HepG2 (cell line): ENCODE data around the gene KLHDC2. TPM values are rescaled to one million over a fixed set of nuclear protein-coding genes. Genes with fewer than 3 reads are reported as not detected.

Experiments used
- FIP1L1 ChIP-seq: fragments of 200-400 bp; formaldehyde crosslinking; IDR thresholded peaks from 2 replicates; pipeline ENCODE4 v1.6.1; 2018; ENCODE audit warnings: low read depth, mild to moderate bottlenecking, low read length, moderate library complexity, borderline replicate concordance; ENCODE audit not compliant: insufficient read depth
- FOXM1 ChIP-seq: sonication (generic); formaldehyde crosslinking; IDR thresholded peaks from 2 replicates; pipeline ENCODE4 v1.5.0; 2020; ENCODE audit warnings: missing genetic modification reagents
- FUBP1 ChIP-seq: sonication (generic); formaldehyde crosslinking; IDR thresholded peaks from 2 replicates; pipeline ENCODE4 v1.5.1; 2020; ENCODE audit warnings: missing genetic modification reagents, mild to moderate bottlenecking, borderline replicate concordance
- HMG20A ChIP-seq: IDR thresholded peaks from 2 replicates; pipeline ENCODE4 v1.6.1; 2016; ENCODE audit warnings: borderline replicate concordance
- HMGXB4 ChIP-seq, 2 experiments: sonication (generic) in 1 of 2; formaldehyde crosslinking in 1 of 2; IDR thresholded peaks; 2 replicates each; pipeline versions ENCODE4 v1.4.0 to v1.6.1; 2018 to 2020; ENCODE audit warnings: missing genetic modification reagents in 2 of 2, borderline replicate concordance in 1 of 2, low read depth in 1 of 2, mild to moderate bottlenecking in 1 of 2, missing biosample characterization in 1 of 2
- ISX ChIP-seq: sonication (generic); formaldehyde crosslinking; conservative IDR thresholded peaks from 2 replicates; pipeline ENCODE4 v1.5.0; 2020; ENCODE audit warnings: missing genetic modification reagents
- MED1 ChIP-seq: sonication (generic); formaldehyde crosslinking; IDR thresholded peaks from 2 replicates; pipeline ENCODE4 v1.4.0; 2020; ENCODE audit warnings: missing genetic modification reagents
- NFE2 ChIP-seq: sonication (generic); formaldehyde crosslinking; IDR thresholded peaks from 2 replicates; pipeline ENCODE4 v1.4.0; 2020; ENCODE audit warnings: missing genetic modification reagents
- PHF21A ChIP-seq: sonication (generic); formaldehyde crosslinking; IDR thresholded peaks from 2 replicates; pipeline ENCODE4 v1.5.0; 2020; ENCODE audit warnings: mild to moderate bottlenecking, missing genetic modification reagents
- PHF5A ChIP-seq: IDR thresholded peaks from one replicate; pipeline ENCODE4 v1.6.1; 2018; ENCODE audit warnings: low read depth, missing genetic modification reagents; ENCODE audit not compliant: unreplicated experiment
- SIX1 ChIP-seq: sonication (generic); formaldehyde crosslinking; IDR thresholded peaks from 2 replicates; pipeline ENCODE4 v1.4.0; 2020; ENCODE audit warnings: missing genetic modification reagents, borderline replicate concordance
- SP4 ChIP-seq: sonication (generic); formaldehyde crosslinking; IDR thresholded peaks from 2 replicates; pipeline ENCODE4 v1.8.1; 2023; ENCODE audit warnings: mild to moderate bottlenecking, missing genetic modification reagents
- TOE1 ChIP-seq: sonication (generic); formaldehyde crosslinking; IDR thresholded peaks from 2 replicates; pipeline ENCODE4 v1.4.0; 2020; ENCODE audit warnings: mild to moderate bottlenecking, missing genetic modification reagents
- TRIM24 ChIP-seq: sonication (generic); formaldehyde crosslinking; IDR thresholded peaks from 2 replicates; pipeline ENCODE4 v1.8.0; 2022; ENCODE audit warnings: mild to moderate bottlenecking, missing genetic modification reagents
- YEATS2 ChIP-seq: sonication (generic); formaldehyde crosslinking; IDR thresholded peaks from 2 replicates; pipeline ENCODE4 v1.4.0; 2020; ENCODE audit warnings: missing genetic modification reagents, borderline replicate concordance
- ZC3H4 ChIP-seq: sonication (generic); formaldehyde crosslinking; IDR thresholded peaks from 2 replicates; pipeline ENCODE4 v1.4.0; 2020; ENCODE audit warnings: missing genetic modification reagents, borderline replicate concordance
- ZNF180 ChIP-seq: sonication (generic); formaldehyde crosslinking; IDR thresholded peaks from 2 replicates; pipeline ENCODE4 v1.4.0; 2020; ENCODE audit warnings: low read depth, missing genetic modification reagents, borderline replicate concordance
- ZNF24 ChIP-seq: fragments of 450-650 bp; IDR thresholded peaks from 2 replicates; pipeline ENCODE4 v1.6.1; 2017; ENCODE audit warnings: antibody characterized with exemption, mild to moderate bottlenecking
- ZNF274 ChIP-seq: sonication (generic); formaldehyde crosslinking; IDR thresholded peaks from 2 replicates; pipeline ENCODE4 v1.5.1; 2020; ENCODE audit warnings: mild to moderate bottlenecking, missing genetic modification reagents
- ZNF556 ChIP-seq: sonication (generic); formaldehyde crosslinking; IDR thresholded peaks from 2 replicates; pipeline ENCODE4 v1.4.0; 2020; ENCODE audit warnings: mild to moderate bottlenecking, missing genetic modification reagents, borderline replicate concordance
- ZNF567 ChIP-seq: sonication (generic); formaldehyde crosslinking; IDR thresholded peaks from 2 replicates; pipeline ENCODE4 v1.8.1; 2023; ENCODE audit warnings: mild to moderate bottlenecking, missing genetic modification reagents, borderline replicate concordance
- ZNF572 ChIP-seq: sonication (generic); formaldehyde crosslinking; IDR thresholded peaks from 2 replicates; pipeline ENCODE4 v1.5.1; 2020; ENCODE audit warnings: mild to moderate bottlenecking, missing genetic modification reagents
- ZNF7 ChIP-seq: IDR thresholded peaks from 2 replicates; pipeline ENCODE4 v1.6.1; 2016; ENCODE audit warnings: missing biosample characterization, missing genetic modification reagents
- ZNF720 ChIP-seq: sonication (generic); formaldehyde crosslinking; IDR thresholded peaks from 2 replicates; pipeline ENCODE4 v1.4.0; 2020; ENCODE audit warnings: missing genetic modification reagents
- ZNF777 ChIP-seq: sonication (generic); formaldehyde crosslinking; IDR thresholded peaks from 2 replicates; pipeline ENCODE4 v1.4.0; 2020; ENCODE audit warnings: missing genetic modification reagents
- polyA plus RNA-seq, 8 experiments: library from polyadenylated mRNA; depleted of rRNA in 3 of 8; stranded (reverse) in 7 of 8; unstranded in 1 of 8; fragments of >200 nt; fragmentation: Illumina TruSeq in 4 of 8; extraction: Trizol in 4 of 8; gene quantifications; 2 replicates each; pipeline versions ENCODE4 v1.2.1 to v1.2.3, GENCODE V29; 2011 to 2016; ENCODE audit warnings: low read depth in 4 of 8, missing spikeins in 1 of 8, mixed read lengths in 1 of 8; ENCODE audit not compliant: insufficient read depth in 1 of 8
- total RNA-seq, 5 experiments: library from RNA; depleted of rRNA; stranded (reverse); fragments of >200 nt; fragmentation: Illumina TruSeq; extraction: Trizol; gene quantifications; 2 replicates each; pipeline ENCODE4 v1.2.3, GENCODE V29; 2016; ENCODE audit warnings: low read depth in 1 of 5
- TF ChIP-seq, protein P1 (sequence below): sonication (generic); formaldehyde crosslinking; IDR thresholded peaks from 2 replicates; pipeline ENCODE4 v1.5.0; 2020; ENCODE audit warnings: mild to moderate bottlenecking, missing genetic modification reagents, moderate library complexity

Gene KLHDC2
- total and polyA plus RNA-seq, 2 of the 13 experiments (the other 11 are each of a cell fraction or from before 2014, with no cell fraction given): 95.5 to 170 TPM

DNA sequence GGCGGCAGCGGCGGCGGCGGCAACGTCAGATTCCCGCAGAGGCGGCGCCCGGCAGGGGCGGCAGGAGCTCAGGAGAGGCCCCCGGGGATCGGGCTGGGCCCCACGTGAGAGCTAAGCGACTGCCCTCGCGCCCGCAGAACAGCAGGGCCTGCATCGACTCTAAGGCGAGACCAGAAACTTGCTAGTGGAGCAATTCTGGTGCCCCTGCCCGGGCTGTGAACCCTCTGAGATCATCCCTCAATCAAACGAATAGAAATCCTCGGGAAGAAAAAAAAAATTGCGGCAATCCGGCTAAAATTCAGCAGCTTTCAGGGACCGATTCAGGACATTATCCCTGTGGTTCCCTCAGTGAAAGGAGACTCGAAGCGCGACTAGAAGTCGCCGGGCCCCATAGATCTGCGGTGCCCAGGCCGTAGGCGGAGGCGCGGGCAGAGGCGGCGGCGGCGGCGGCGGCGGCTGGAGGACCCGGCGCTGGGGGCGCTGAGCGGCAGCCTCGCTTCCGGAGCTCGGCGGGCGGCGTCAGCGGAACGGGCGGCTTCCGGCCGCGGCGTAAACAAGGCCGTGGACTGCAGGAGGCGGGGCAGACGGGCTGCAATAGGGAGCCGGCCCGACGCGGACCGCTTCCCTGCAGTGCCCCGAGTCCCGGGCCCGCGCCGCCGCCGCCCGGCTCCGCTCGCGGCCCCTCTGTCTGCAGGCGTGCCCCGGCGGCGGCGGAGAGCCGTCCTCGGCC lies at the start of gene KLHDC2 (continued):
- TF ChIP-seq NFE2 (CRISPR knock-in tag) (no peak), ZNF7 (CRISPR knock-in tag) (no peak), ZNF274 (CRISPR knock-in tag) (no peak; the same call in 1 of the 2 replicates), PHF5A (CRISPR knock-in tag) (no peak), FUBP1 (CRISPR knock-in tag) (no peak), HMGXB4 (CRISPR knock-in tag; IDR thresholded peaks at IDR 0.05; ENCODE audit: borderline replicate concordance in 1 of 2, low read depth in 1 of 2) (peak; percentile 12 to 46; a peak in 3 of 4 replicates), TOE1 (CRISPR knock-in tag) (0 out of 2 replicates have a peak, but pooled peaks have one; percentile 56), FOXM1 (no peak), HMG20A (CRISPR knock-in tag) (0 out of 2 replicates have a peak, but pooled peaks have one; percentile 6), YEATS2 (peak; percentile 44; the same call in 1 of the 2 replicates), ZNF720 (CRISPR knock-in tag) (no peak), ZNF777 (peak; percentile 67; the same call in 1 of the 2 replicates), SIX1 (CRISPR knock-in tag) (no peak), ZNF556 (CRISPR knock-in tag) (no peak), SP4 (CRISPR knock-in tag) (peak; percentile 88), ZNF180 (CRISPR knock-in tag) (no peak), TRIM24 (CRISPR knock-in tag) (no peak), ISX (CRISPR knock-in tag) (no peak), PHF21A (peak; percentile 25; the same call in 1 of the 2 replicates), ZNF567 (CRISPR knock-in tag) (peak; percentile 29; the same call in 1 of the 2 replicates), FIP1L1 (no peak), MED1 (CRISPR knock-in tag) (peak; percentile 65; the same call in 1 of the 2 replicates), ZNF24 (no peak), ZC3H4 (CRISPR knock-in tag) (no peak), ZNF572 (CRISPR knock-in tag) (no peak)
- TF ChIP-seq, protein P1, sequence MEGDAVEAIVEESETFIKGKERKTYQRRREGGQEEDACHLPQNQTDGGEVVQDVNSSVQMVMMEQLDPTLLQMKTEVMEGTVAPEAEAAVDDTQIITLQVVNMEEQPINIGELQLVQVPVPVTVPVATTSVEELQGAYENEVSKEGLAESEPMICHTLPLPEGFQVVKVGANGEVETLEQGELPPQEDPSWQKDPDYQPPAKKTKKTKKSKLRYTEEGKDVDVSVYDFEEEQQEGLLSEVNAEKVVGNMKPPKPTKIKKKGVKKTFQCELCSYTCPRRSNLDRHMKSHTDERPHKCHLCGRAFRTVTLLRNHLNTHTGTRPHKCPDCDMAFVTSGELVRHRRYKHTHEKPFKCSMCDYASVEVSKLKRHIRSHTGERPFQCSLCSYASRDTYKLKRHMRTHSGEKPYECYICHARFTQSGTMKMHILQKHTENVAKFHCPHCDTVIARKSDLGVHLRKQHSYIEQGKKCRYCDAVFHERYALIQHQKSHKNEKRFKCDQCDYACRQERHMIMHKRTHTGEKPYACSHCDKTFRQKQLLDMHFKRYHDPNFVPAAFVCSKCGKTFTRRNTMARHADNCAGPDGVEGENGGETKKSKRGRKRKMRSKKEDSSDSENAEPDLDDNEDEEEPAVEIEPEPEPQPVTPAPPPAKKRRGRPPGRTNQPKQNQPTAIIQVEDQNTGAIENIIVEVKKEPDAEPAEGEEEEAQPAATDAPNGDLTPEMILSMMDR (CRISPR knock-in tag): peak; percentile 73
